Superior temporal gyrus (tissue), 1 donor: ENCODE results near the gene FTO.

Experiments
- DNase-seq: peaks from one replicate; pipeline ENCODE4 v3.0.0-alpha.2; 2016; ENCODE audit errors: extremely low spot score

Gene FTO

GRCh38 chr16:54053891-54054820 lies 350.2 kb downstream of the FTO start:
- no peak for DNase-seq

DNA sequence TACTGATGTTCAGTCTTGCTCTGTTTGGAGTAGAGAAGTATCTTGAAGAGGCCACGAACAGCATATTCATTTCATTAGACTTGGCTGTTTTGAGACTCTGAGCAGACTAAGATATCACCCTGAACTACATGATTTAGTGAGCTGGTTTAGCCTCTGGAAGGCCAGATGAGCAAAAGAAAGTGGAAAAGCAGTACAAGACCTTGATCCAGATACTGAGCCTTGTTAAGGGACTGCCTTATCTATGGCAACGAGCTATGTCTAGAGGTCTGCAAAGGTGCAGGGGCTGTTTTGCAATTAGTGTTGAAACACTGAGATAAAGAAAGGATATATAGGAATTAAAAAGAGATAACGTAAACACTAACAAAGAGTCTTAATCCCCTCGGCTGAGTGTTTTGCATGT lies 351.2 kb downstream of the FTO start:
- no peak for DNase-seq

DNA sequence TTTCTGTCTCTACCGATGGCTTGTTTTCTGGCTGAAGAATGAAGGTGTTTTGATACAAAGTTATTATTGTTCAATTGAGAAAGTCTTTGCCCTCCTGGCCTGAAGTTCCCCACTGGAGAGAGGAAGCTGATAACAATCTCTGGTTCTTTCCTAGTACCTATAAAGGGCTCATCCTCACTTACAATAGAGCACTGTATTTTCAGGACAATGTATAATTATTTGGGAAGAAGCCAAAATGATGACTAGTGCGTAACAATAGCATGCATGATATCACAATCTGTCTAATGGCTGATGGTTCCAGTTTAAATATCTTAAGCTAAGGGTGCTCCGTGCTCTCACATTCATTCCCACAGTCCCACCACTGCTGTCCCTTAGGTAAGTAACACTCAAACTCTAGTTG lies 351.9 kb downstream of the FTO start:
- no peak for DNase-seq

DNA sequence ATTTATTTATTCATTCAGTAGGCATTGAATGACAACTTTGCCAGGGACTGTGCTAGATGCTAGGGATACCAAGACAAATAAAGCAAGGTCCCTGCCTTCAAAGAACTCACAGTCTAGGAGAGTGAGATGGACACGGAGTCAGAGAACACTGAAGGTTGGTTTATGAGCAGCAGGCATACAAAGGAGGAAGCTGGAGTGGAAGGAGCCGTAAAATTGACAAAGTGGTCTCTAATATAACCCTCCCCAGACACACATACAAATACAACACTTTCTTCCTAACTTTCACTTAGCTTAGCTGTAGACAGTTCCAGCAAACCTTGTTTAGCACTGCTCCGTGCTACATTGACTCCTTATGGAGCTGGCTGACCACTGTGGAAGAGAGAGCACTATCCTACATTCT lies 353.0 kb downstream of the FTO start:
- no peak for DNase-seq

DNA sequence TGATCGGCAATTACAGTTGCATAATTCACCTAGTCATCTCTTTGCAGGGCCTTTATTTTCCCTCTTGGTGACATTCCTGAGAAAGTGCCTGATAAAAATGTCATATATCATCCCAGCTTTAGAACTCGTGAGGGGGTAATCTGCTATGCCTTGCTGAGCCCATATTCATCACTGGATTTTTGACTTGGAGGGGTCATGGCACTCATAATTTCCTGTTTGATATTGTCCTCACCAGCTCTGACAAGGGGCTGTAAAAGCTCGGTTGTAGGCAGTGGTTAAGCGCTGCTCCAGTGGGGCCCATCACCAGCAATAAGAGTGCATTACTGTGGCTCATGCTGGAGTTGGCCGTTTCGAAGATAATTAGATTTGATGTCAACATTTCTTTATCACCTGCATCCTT lies 355.4 kb downstream of the FTO start:
- DNase-seq, result no peak

GRCh38 chr16:54060599-54061421 lies 356.9 kb downstream of the FTO start:
- DNase-seq, result no peak

- DNase-seq, result no peak
Observed at GRCh38 chr16:54061454-54061853, 357.5 kb downstream of the FTO start.

- DNase-seq, result no peak
Observed at GRCh38 chr16:54062361-54063278, 358.7 kb downstream of the FTO start.

GRCh38 chr16:54063279-54063773 lies 359.4 kb downstream of the FTO start:
- no peak for DNase-seq

DNA sequence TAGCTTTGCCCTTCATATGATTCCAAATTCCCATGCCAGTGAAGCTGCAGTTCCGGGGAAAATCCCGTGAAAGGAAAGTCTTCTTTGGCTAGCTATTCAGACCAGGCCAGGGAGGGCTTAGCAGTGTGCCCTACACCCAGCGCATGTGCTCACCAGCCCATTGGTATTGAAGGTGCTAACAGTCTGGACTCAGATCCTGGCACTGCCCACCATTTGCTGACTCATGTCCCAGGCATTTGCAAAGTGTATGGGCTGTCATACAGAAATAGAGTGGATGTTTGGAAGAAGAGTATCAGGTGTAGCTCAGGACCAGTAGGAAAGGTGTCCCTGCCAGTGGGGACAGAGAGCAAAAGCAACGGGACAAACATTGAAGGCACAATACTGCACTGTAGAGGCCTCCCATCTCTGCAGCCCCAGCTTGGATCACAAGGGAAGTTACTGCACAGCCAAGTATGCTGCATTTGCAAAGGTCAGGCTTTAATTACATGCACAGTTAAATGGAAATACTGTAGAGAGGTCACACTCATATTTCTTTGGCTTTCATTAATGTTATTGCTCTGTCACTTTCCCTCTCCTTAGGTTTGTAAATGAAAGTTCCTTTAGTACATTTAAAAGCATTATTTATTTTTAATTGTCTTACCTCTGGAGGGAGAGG lies 362.6 kb downstream of the FTO start:
- DNase-seq, result no peak

DNA sequence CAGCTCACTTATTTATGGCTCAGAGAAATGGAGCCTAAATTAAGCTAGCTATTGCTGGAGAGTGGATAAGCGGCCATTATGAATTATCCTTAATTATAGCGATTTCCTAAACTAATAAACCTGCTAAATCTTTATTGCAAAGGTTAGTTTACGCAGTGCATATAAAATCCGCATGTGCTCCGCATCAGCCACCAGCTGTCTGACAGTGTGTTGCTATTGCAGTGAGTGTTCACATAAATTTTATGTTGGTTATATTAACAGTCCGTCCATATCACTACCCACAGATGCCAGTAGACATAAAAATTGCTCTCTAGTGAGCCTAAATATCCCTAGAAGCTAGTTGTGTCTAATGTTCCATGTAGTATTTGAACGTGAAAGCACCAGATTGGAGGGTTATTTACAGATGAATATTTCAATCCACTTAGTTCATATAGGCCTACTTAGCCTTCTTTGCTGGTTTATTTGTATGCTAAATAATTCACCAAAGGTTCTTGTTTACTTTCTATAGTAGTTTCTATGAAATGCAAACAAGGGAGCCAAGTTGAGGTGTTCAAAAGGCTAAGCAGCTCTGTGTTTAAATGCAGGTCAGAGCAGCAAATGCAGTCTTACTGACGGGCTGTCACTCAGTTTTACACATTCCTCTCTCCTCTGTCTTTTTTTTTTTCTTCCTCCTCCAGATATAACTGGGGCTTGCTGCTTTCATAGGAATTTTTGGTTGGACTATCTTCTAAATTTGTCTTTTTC lies 363.5 kb downstream of the FTO start:
- no peak for DNase-seq

- DNase-seq, result no peak
Observed at GRCh38 chr16:54068212-54068611, 364.3 kb downstream of the FTO start.

DNA sequence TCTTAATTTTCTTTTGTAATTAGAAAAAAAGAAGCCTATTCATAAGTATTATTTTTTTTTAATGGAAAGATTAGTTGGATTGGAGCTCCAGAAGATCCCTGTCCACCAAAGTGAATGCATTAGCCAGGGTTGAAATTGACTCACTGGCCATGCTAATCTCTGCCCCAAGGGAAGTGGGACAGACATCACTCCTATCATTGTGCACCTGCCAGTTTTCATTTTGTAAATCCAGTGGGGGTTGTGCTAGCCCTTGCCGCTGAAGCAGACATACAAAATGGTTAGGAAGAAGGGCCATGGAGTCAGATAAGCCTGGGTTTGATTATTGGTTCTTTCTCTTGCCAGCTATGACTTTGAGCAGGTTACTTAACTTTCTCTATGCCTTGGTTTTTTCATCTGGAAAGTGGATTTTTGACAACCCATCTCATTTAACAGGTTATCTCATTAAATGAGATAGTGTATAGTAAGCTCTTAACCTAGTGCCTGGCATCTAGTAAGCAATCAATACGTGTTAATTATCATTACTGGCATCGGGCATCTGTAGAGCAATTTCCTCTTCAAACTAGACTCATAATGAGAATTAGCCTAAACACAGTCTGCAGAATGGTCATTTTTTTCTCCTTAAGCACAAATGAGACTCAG lies 365.8 kb downstream of the FTO start:
- DNase-seq, result no peak

DNA sequence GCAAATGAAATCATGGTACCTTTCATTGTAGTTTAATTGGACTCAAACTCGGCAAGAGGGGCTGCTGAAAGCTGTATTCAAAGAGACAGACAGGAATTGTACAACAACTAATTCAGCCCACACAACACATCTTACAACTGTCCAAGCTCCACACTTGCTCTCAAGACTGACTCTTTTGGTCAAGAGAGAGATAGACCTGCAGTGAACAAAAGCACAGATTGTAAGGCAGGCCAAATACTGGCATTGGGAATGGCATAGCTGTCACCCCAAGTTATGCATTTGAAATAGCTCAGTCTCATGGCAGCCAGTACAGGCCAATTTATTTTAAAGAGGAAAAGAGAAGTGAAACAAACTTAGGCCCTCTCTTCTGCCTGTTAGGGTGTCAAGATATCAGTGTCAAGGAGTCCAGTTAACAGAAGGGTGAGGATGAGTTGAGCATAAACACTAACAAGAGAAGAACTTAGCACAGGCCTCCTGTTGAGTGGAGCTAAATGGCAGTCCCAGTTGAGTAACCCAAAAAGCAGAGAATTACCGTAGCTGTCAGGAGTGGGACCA lies 366.9 kb downstream of the FTO start:
- no peak for DNase-seq

DNA sequence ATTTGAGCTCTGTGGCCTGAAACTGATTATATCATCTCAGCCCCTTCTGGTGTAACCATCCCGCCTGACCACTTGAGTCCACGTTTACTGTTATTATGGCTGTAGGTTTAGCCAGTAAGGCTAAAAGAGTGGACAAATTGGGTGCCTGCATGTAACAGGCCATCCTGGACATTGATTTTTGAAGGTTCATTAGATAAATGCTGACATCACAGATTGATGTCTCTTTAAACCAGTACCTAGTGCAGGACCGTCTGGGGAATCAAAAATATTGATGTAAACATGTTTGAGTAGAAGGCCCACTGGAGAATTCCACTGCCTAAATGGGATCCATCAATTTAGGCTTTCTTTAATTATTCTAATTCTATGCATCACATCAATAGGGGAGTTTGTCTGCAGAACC lies 367.6 kb downstream of the FTO start:
- no peak for DNase-seq

- no peak for DNase-seq
Observed at GRCh38 chr16:54072237-54072636, 368.3 kb downstream of the FTO start.

DNA sequence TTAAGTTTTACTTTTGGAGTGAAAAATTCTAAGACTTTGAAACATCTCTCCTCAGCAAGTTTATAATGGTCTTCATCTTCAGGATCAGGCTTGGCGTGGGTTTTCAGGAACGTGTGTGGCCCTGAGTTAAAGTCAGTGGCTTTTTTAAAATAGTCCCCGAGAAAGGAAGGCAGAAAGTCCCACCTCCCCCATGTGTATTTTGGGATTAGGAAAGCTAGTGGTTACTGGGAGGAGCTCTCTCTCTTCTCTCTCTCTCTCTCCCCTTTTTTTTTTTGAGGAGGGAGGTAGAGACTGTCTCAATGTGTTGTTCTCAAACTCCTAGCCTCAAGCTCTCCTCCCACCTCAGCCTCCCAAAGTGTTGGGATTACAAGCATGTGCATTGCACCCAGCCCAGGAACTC lies 369.4 kb downstream of the FTO start:
- no peak for DNase-seq

DNA sequence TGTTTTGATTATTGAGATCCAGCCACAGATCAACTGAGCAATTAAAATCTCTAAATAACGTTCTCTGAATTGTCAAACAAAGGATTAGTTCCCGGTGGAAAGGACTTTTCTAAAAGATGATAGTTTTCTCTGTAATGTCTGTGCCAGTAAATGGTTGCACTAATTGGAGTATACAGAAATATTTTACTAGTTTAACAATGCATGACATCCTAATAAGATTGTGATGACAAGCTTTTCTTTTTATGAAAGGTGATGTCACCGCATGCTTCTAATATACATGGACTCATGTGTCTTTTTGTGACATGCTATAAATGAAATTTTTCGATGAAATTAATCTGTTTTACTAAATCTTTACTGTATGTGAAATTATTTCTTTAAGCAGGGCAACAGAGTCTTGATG lies 371.5 kb downstream of the FTO start:
- no peak for DNase-seq

- no peak for DNase-seq
Observed at GRCh38 chr16:54076006-54076504, 372.1 kb downstream of the FTO start.
